ENCODE measurements around the gene DPYD.

DPYD gene

DNA sequence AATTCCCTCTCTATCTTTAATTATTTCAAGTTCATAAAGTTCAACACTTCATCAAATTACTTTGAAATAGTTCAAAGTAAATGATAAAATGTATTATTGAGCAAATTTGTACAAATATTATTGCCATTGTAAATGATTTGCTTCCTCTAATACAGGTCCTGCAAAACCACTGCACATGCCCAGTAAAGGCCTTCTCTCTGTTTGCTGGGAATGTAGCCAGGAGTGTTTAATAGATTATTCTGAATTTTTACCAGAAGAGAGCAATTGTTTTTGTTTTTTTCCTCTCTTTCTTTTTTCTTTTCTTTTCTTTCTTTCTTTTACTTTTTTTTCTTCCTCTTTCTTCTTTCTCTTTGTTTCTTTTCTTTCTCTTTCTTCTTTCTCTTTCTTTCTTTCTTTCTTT lies 713.0 kb downstream of the DPYD start:
- Histone ChIP-seq H3F3A (ENCODE audit: insufficient read depth, low read length) (no peaks in the 10 kb centered on the region), H3K4me1 (ENCODE audit: low read length) (peaks cover under 1% of the 10 kb centered on the region; the same call in 1 of the 2 replicates), H3K36me3 (replicated peaks; ENCODE audit: insufficient read depth, low read length) (no peaks in the 10 kb centered on the region), H4K20me1 (ENCODE audit: insufficient read depth, low read length) (no peaks in the 10 kb centered on the region), H3K79me2 (ENCODE audit: low read length) (no peaks in the 10 kb centered on the region), H3K9me2 (replicated peaks; ENCODE audit: insufficient read depth, low read length) (no peaks in the 10 kb centered on the region), H2AFZ (ENCODE audit: low read length) (no peak overlapping the region), H3K9ac (ENCODE audit: low read length) (no peak overlapping the region), H3K27me3 (replicated peaks; ENCODE audit: insufficient read depth, low read length) (no peaks in the 10 kb centered on the region), H3K4me2 (ENCODE audit: low read depth, low read length) (no peak overlapping the region), H3K9me3 (replicated peaks; ENCODE audit: insufficient read depth, low read length) (no peaks in the 10 kb centered on the region), H3K27ac (ENCODE audit: low read length) (no peak overlapping the region), H3K4me3 (ENCODE audit: low read length) (no peak overlapping the region)
- DNase-seq: no peak
- TF ChIP-seq EZH2phosphoT487 (IDR thresholded peaks at IDR 0.05; ENCODE audit: low read length): no peak
- TF ChIP-seq, protein P1, sequence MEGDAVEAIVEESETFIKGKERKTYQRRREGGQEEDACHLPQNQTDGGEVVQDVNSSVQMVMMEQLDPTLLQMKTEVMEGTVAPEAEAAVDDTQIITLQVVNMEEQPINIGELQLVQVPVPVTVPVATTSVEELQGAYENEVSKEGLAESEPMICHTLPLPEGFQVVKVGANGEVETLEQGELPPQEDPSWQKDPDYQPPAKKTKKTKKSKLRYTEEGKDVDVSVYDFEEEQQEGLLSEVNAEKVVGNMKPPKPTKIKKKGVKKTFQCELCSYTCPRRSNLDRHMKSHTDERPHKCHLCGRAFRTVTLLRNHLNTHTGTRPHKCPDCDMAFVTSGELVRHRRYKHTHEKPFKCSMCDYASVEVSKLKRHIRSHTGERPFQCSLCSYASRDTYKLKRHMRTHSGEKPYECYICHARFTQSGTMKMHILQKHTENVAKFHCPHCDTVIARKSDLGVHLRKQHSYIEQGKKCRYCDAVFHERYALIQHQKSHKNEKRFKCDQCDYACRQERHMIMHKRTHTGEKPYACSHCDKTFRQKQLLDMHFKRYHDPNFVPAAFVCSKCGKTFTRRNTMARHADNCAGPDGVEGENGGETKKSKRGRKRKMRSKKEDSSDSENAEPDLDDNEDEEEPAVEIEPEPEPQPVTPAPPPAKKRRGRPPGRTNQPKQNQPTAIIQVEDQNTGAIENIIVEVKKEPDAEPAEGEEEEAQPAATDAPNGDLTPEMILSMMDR (IDR thresholded peaks at IDR 0.05; ENCODE audit: low read length): no peak
- no peak for TF ChIP-seq EZH2 (optimal IDR thresholded peaks at IDR 0.05; ENCODE audit: low read depth, low read length)

DNA sequence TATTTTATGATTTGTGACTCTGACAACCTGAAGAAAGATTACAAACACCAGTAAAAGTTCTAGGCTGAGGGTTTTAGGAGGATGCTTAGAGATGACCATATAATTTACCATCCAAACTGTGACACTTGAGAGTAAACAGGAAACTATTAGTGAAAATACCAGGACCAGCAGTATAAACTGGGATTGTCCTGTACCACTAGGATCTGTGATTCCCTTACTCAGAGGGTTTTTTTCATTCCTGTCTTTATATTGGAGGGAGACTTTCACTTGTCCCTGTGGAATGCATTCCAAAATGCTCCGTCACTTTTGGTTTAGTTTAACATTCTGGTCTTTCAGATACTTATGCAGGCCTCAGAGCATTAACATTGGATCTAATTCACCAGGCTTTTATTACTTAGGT lies 716.4 kb downstream of the DPYD start:
- Histone ChIP-seq H3K9me2 (replicated peaks; ENCODE audit: insufficient read depth, low read length) (no peaks in the 10 kb centered on the region), H3K27me3 (replicated peaks; ENCODE audit: insufficient read depth, low read length) (no peaks in the 10 kb centered on the region), H3K4me3 (ENCODE audit: low read length) (no peak overlapping the region), H3K4me1 (ENCODE audit: low read length) (peaks cover 6% of the 10 kb centered on the region; the same call in 1 of the 2 replicates), H3K27ac (ENCODE audit: low read length) (no peak overlapping the region), H2AFZ (ENCODE audit: low read length) (no peak overlapping the region), H4K20me1 (ENCODE audit: insufficient read depth, low read length) (no peaks in the 10 kb centered on the region), H3K36me3 (replicated peaks; ENCODE audit: insufficient read depth, low read length) (no peaks in the 10 kb centered on the region), H3K4me2 (ENCODE audit: low read depth, low read length) (no peak overlapping the region), H3K9ac (ENCODE audit: low read length) (no peak overlapping the region), H3F3A (ENCODE audit: insufficient read depth, low read length) (no peaks in the 10 kb centered on the region), H3K79me2 (ENCODE audit: low read length) (no peaks in the 10 kb centered on the region), H3K9me3 (replicated peaks; ENCODE audit: insufficient read depth, low read length) (no peaks in the 10 kb centered on the region)
- TF ChIP-seq, protein P1 (IDR thresholded peaks at IDR 0.05; ENCODE audit: low read length): no peak
- TF ChIP-seq EZH2phosphoT487 (IDR thresholded peaks at IDR 0.05; ENCODE audit: low read length) (no peak), EZH2 (optimal IDR thresholded peaks at IDR 0.05; ENCODE audit: low read depth, low read length) (no peak)
- DNase-seq: no peak

DNA sequence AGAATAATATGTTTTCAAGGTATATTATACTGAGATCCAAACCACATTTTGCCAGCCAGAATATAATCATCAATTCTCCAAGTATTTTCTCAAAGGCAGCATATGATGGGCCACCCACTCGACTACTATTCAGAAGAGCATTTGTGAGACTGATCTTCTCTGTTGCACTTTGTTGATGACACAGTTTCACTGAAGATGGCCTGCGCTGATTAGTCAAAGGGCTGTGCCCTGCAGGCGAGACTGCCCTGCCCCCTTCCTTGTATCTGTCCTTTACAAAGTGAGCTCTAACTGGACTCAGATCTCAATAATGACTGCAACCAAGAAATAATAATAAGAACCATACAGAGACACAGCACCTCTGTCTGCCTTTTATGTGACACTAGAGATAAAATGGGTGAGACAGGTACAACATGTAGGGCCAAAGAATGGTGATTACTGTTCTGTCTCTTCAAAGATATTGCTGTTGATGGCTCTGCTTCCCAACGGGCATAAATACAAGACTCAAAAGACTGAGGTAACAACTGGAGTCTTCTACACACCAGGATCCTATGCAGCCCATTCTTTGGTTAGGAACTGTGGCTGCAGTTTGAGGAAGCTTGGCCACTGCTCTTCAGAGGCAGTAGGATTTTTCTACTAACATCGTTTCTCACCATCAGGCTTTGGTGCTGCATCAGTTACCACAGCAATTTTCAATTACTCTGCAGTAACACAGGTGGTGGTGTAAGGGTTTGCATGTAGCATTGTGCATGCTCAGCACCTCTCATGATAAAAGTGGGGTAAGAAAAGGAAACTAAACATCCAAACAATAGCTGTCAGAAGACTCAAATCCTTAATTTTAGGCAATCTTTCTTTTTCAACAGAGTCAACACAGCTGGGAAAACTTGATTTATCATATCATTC lies 718.1 kb downstream of the DPYD start:
- Histone ChIP-seq H3K4me2 (ENCODE audit: low read depth, low read length) (peak overlapping the region; percentile 22; the same call in 1 of the 2 replicates), H3K4me1 (ENCODE audit: low read length) (peaks cover 6% of the 10 kb centered on the region; the same call in 1 of the 2 replicates), H3K27ac (ENCODE audit: low read length) (peak overlapping the region; percentile 41; the same call in 1 of the 2 replicates), H4K20me1 (ENCODE audit: insufficient read depth, low read length) (no peaks in the 10 kb centered on the region), H3K9me2 (replicated peaks; ENCODE audit: insufficient read depth, low read length) (no peaks in the 10 kb centered on the region), H3K9me3 (replicated peaks; ENCODE audit: insufficient read depth, low read length) (no peaks in the 10 kb centered on the region), H3K79me2 (ENCODE audit: low read length) (no peaks in the 10 kb centered on the region), H3K27me3 (replicated peaks; ENCODE audit: insufficient read depth, low read length) (no peaks in the 10 kb centered on the region), H3F3A (ENCODE audit: insufficient read depth, low read length) (no peaks in the 10 kb centered on the region), H3K36me3 (replicated peaks; ENCODE audit: insufficient read depth, low read length) (no peaks in the 10 kb centered on the region), H2AFZ (ENCODE audit: low read length) (no peak overlapping the region), H3K4me3 (ENCODE audit: low read length) (no peak overlapping the region), H3K9ac (ENCODE audit: low read length) (no peak overlapping the region)
- DNase-seq: peak; percentile 66
- TF ChIP-seq EZH2phosphoT487 (IDR thresholded peaks at IDR 0.05; ENCODE audit: low read length): no peak
- TF ChIP-seq, protein P1 (IDR thresholded peaks at IDR 0.05; ENCODE audit: low read length): no peak
- no peak for TF ChIP-seq EZH2 (optimal IDR thresholded peaks at IDR 0.05; ENCODE audit: low read depth, low read length)
